ENCODE measurements around the gene PCNX2. TPM values are rescaled to one million over a fixed set of nuclear protein-coding genes. Genes with fewer than 3 reads are reported as not detected.

Gene PCNX2
- total RNA-seq (2021) (18.6 and 20.3 TPM in 2 replicates), Bru-seq, nascent RNA (percentile 72 among the genes with signal in this experiment), BruChase-seq, experiment 1, labeled RNA remaining after a 2-hour chase (percentile 69 among the genes with signal in this experiment), BruChase-seq, experiment 2, labeled RNA remaining after a 6-hour chase (percentile 62 among the genes with signal in this experiment)
- long read RNA-seq, partial matches to known transcripts = 5 of 12 reads
- long read RNA-seq, other reads (novel, unspliced or antisense) = 7 of 12 reads

- H3K4me2 ChIP-seq = peak within 1 kb of the TSS; percentile 83
- intact Hi-C loops (cut with micrococcal nuclease; ENCODE audit: unreplicated experiment) = loop anchor here (10.0 kb wide), 1 partner anchor 609 kb away; the partner anchor contains the start of gene SLC35F3
- H4K20me1 ChIP-seq (ENCODE audit: insufficient read depth) = no peaks in the 10 kb centered on the region
- H3K27me3 ChIP-seq (ENCODE audit: insufficient read depth, low read depth) = no peaks in the 10 kb centered on the region
- H3K4me1 ChIP-seq (replicated peaks; ENCODE audit: insufficient read depth) = peaks cover 37% of the 10 kb centered on the region
- peak within 1 kb of the TSS; percentile 91 for H2AFZ ChIP-seq
- peak within 1 kb of the TSS; percentile 82 for H3K4me3 ChIP-seq
- TF ChIP-seq EZH2 (IDR thresholded peaks at IDR 0.05; ENCODE audit: low read depth) = no peak
- TF ChIP-seq, protein P1, sequence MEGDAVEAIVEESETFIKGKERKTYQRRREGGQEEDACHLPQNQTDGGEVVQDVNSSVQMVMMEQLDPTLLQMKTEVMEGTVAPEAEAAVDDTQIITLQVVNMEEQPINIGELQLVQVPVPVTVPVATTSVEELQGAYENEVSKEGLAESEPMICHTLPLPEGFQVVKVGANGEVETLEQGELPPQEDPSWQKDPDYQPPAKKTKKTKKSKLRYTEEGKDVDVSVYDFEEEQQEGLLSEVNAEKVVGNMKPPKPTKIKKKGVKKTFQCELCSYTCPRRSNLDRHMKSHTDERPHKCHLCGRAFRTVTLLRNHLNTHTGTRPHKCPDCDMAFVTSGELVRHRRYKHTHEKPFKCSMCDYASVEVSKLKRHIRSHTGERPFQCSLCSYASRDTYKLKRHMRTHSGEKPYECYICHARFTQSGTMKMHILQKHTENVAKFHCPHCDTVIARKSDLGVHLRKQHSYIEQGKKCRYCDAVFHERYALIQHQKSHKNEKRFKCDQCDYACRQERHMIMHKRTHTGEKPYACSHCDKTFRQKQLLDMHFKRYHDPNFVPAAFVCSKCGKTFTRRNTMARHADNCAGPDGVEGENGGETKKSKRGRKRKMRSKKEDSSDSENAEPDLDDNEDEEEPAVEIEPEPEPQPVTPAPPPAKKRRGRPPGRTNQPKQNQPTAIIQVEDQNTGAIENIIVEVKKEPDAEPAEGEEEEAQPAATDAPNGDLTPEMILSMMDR (conservative IDR thresholded peaks at IDR 0.05) = no peak
- ChIA-PET POLR2A (ENCODE audit: unreplicated experiment) (no interaction called here), CTCF (interaction anchor here (0.7 kb wide), 1 partner anchor 484 kb away, joined by 8 read pairs; no protein-coding TSS in a partner anchor)
- DNase-seq = peak; percentile 71 to 73
- H3K9me3 ChIP-seq (ENCODE audit: insufficient read depth, low read depth) = no peaks in the 10 kb centered on the region
- H3K9me2 ChIP-seq (ENCODE audit: insufficient read depth) = no peaks in the 10 kb centered on the region
- peaks cover 15% of the 10 kb centered on the region for H3F3A ChIP-seq (ENCODE audit: insufficient read depth, low read depth)
- peaks cover 45% of the 10 kb centered on the region for H3K79me2 ChIP-seq (ENCODE audit: low read depth)
- H3K36me3 ChIP-seq (ENCODE audit: low read depth) = peaks cover 4% of the 10 kb centered on the region; the same call in 1 of the 2 replicates
- BruUV-seq (replicated peaks) = no TSS peak
- H3K27ac ChIP-seq = peak within 1 kb of the TSS; percentile 50
These were observed at the start of gene PCNX2 for GRCh38 chr1:233295237-233295974. PCNX2 (minus strand) TSS chr1:233295725; CDS start chr1:233295478, 247 bp downstream.

DNA sequence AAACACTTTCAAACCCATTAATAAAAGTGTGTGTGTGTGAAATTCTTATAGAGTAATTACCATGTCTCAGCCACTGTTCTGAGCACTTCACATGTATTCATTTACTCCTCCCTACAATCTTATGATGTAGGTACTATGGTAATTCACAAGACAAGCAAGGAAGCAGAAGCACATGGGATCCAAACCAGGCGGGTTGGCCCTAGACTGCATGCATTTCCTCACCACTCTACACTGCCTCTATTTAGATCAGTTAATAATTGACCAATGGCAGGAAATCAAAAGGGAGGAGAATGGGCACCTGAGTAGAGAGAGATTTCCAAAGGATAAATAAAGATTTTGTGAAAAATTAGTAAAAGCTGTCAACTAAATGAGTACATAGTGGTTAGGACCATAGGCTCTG, 47.7 kb upstream of the PCNX2 start:
- H2AFZ ChIP-seq = no peak overlapping the region
- CTCF ChIA-PET = no interaction called here
- peaks cover 74% of the 10 kb centered on the region for H3K79me2 ChIP-seq (ENCODE audit: low read depth)
- BruUV-seq (replicated peaks) = no TSS peak
- DNase-seq = no peak
- H3K36me3 ChIP-seq (ENCODE audit: low read depth) = no peaks in the 10 kb centered on the region; the same call in 1 of the 2 replicates
- H3K9me3 ChIP-seq (ENCODE audit: insufficient read depth, low read depth) = no peaks in the 10 kb centered on the region
- no peaks in the 10 kb centered on the region for H3F3A ChIP-seq (ENCODE audit: insufficient read depth, low read depth)
- intact Hi-C loops (cut with micrococcal nuclease; ENCODE audit: unreplicated experiment) = no loop called here
- H3K4me2 ChIP-seq = no peak overlapping the region
- no peaks in the 10 kb centered on the region; the same call in 1 of the 2 replicates for H4K20me1 ChIP-seq (ENCODE audit: insufficient read depth)
- no peak overlapping the region for H3K27ac ChIP-seq
- H3K4me1 ChIP-seq (replicated peaks; ENCODE audit: insufficient read depth) = no peaks in the 10 kb centered on the region
- TF ChIP-seq, protein P1 (conservative IDR thresholded peaks at IDR 0.05) = no peak
- no peak for TF ChIP-seq EZH2 (IDR thresholded peaks at IDR 0.05; ENCODE audit: low read depth)
- no peaks in the 10 kb centered on the region for H3K9me2 ChIP-seq (ENCODE audit: insufficient read depth)
- POLR2A ChIA-PET (ENCODE audit: unreplicated experiment) = no interaction called here
- H3K27me3 ChIP-seq (ENCODE audit: insufficient read depth, low read depth) = no peaks in the 10 kb centered on the region
- H3K4me3 ChIP-seq = no peak overlapping the region

DNA sequence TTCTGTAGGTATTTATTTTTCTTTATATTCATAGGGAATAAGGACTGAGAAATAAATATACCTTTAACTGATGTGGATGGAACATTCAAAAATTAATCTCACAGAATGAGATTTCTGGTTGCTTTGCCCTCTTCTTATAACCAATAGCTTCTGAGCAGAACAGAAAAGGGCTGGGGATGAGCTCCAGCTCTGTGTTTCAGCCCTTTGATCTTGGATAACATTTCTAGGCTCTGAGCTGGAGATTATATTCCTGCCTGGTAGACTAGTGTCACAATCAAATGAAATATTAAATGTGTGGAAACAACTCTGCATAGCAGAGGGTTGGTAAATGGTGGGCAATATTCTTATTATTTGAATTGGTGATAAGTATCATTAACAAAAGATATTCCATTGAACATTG, 46.6 kb upstream of the PCNX2 start:
- H3K79me2 ChIP-seq (ENCODE audit: low read depth) = peaks cover 78% of the 10 kb centered on the region
- no peaks in the 10 kb centered on the region for H3K4me1 ChIP-seq (replicated peaks; ENCODE audit: insufficient read depth)
- no peaks in the 10 kb centered on the region for H3K27me3 ChIP-seq (ENCODE audit: insufficient read depth, low read depth)
- no peak overlapping the region for H2AFZ ChIP-seq
- CTCF ChIA-PET = no interaction called here
- H3K4me3 ChIP-seq = no peak overlapping the region
- H3K36me3 ChIP-seq (ENCODE audit: low read depth) = no peaks in the 10 kb centered on the region; the same call in 1 of the 2 replicates
- H3K27ac ChIP-seq = no peak overlapping the region
- no TSS peak for BruUV-seq (replicated peaks)
- H3K9me2 ChIP-seq (ENCODE audit: insufficient read depth) = no peaks in the 10 kb centered on the region
- no peak for TF ChIP-seq EZH2 (IDR thresholded peaks at IDR 0.05; ENCODE audit: low read depth)
- TF ChIP-seq, protein P1 (conservative IDR thresholded peaks at IDR 0.05) = no peak
- H3F3A ChIP-seq (ENCODE audit: insufficient read depth, low read depth) = no peaks in the 10 kb centered on the region
- POLR2A ChIA-PET (ENCODE audit: unreplicated experiment) = interaction anchor here (0.6 kb wide), 1 partner anchor 861 kb away, joined by 3 read pairs; no protein-coding TSS in a partner anchor
- no peaks in the 10 kb centered on the region for H3K9me3 ChIP-seq (ENCODE audit: insufficient read depth, low read depth)
- intact Hi-C loops (cut with micrococcal nuclease; ENCODE audit: unreplicated experiment) = no loop called here
- H4K20me1 ChIP-seq (ENCODE audit: insufficient read depth) = no peaks in the 10 kb centered on the region; the same call in 1 of the 2 replicates
- no peak overlapping the region for H3K4me2 ChIP-seq
- DNase-seq = no peak

Measured in PC-9 (cell line).